Measurements from ENCODE around the gene PRPSAP1.

Gene PRPSAP1

DNA sequence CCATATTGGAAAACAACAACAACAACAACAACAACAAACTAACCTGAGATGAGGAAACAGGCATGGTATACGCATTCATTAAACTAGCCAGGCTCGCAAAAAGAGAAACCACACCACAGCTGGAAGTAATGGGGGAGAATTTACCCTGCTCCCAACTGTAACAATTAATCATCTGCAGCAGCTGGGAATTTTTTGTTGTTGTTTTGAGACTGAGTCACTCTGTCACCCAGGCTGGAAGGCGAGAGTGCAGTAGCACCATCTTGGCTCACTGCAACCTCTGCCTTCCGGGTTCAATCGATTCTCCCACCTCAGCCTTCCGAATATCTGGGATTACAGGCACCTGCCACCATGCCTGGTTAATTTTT is 16.3 kb downstream of the PRPSAP1 start:
- WGBS (ENCODE audit: insufficient coverage, insufficient read length): no CpG with 5 or more reads among the region's 6 CpGs

DNA sequence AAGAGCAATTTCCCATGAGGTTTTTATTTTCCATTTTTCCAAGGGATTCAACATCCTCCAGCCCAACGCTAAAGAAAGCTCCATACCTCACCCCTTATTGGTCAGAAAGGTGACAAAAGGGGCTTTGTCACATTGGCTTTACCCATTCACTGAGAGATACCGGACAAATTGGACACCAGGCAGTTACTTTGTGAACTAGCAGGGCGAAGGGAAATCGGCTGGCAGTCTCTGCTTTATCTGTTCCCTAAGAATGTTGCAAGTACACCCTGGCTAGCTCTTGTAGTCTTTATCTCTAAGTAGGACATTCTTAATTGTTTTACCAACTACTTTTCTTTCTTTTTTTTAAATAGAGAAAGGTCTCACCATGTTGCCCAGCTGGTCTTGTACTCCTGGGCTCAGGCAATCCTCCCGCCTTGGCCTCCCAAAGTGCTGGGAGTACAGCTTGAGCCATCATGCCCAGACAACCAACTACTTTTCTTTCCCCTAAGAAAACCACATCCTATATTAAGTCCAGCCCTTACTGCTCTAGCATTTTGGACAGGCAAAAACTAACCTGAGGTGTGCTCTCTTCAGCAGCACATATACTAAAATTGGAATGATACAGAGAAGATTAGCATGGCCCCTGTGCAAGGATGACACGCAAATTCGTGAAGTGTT is 16.8 kb downstream of the PRPSAP1 start:
- Histone ChIP-seq H3K4me1 (ENCODE audit: control insufficient read depth, insufficient read depth, low read length) (no peaks in the 10 kb centered on the region), H3K4me3 (ENCODE audit: low read length) (no peak overlapping the region), H3K9me3 (ENCODE audit: control insufficient read depth, insufficient read depth, low read length) (no peaks in the 10 kb centered on the region), H3K27ac (ENCODE audit: low read length) (no peak overlapping the region), H3K36me3 (ENCODE audit: control insufficient read depth, insufficient read depth, low read length) (no peaks in the 10 kb centered on the region), H3K27me3 (ENCODE audit: control insufficient read depth, insufficient read depth, low read length) (no peaks in the 10 kb centered on the region)
- no peak for DNase-seq (ENCODE audit: low read depth, low spot score)
- WGBS (ENCODE audit: insufficient coverage, insufficient read length): no CpG with 5 or more reads among the region's 7 CpGs

More for the DNA sequence above, 16.3 kb downstream of the PRPSAP1 start:
- H3K27me3 ChIP-seq (ENCODE audit: control insufficient read depth, insufficient read depth, low read length): no peaks in the 10 kb centered on the region
- no peak for DNase-seq (ENCODE audit: low read depth, low spot score)
- no peaks in the 10 kb centered on the region for H3K4me1 ChIP-seq (ENCODE audit: control insufficient read depth, insufficient read depth, low read length)
- no peak overlapping the region for H3K4me3 ChIP-seq (ENCODE audit: low read length)
- no peaks in the 10 kb centered on the region for H3K36me3 ChIP-seq (ENCODE audit: control insufficient read depth, insufficient read depth, low read length)
- H3K9me3 ChIP-seq (ENCODE audit: control insufficient read depth, insufficient read depth, low read length): no peaks in the 10 kb centered on the region
- no peak overlapping the region for H3K27ac ChIP-seq (ENCODE audit: low read length)

DNA sequence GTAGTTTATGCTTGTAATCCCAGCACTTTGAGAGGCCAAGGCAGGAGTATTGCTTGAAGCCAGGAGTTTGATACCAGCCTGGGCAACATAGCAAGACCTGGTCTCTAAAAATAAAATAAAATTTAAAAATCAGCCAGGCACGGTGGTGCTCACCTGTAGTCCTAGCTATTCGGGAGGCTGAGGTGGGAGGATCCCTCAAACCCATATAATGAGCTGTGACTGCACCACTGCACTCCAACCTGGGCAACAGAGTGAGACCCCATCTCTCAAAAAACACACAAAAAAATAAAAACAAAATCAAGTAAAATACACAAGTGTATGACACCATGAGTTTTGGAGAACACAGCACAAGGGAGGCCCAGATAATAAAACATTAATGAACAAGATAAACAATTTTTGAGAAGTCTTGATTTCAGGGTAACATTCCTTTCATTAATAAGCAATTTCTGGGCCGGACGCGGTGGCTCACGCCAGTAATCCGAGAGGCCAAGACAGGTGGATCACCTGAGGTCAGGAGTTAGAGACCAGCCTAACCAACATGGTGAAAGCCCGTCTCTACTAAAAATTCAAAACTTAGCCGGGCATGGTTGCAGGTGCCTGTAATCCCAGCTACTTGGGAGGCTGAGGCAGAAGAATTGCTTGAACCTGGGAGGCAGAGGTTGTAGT is 17.9 kb downstream of the PRPSAP1 start:
- no peaks in the 10 kb centered on the region for H3K4me1 ChIP-seq (ENCODE audit: control insufficient read depth, insufficient read depth, low read length)
- H3K27me3 ChIP-seq (ENCODE audit: control insufficient read depth, insufficient read depth, low read length): no peaks in the 10 kb centered on the region
- DNase-seq (ENCODE audit: low read depth, low spot score): no peak
- no peak overlapping the region for H3K27ac ChIP-seq (ENCODE audit: low read length)
- H3K4me3 ChIP-seq (ENCODE audit: low read length): no peak overlapping the region
- H3K9me3 ChIP-seq (ENCODE audit: control insufficient read depth, insufficient read depth, low read length): no peaks in the 10 kb centered on the region
- WGBS (ENCODE audit: insufficient coverage, insufficient read length): no CpG with 5 or more reads among the region's 9 CpGs
- no peaks in the 10 kb centered on the region for H3K36me3 ChIP-seq (ENCODE audit: control insufficient read depth, insufficient read depth, low read length)

DNA sequence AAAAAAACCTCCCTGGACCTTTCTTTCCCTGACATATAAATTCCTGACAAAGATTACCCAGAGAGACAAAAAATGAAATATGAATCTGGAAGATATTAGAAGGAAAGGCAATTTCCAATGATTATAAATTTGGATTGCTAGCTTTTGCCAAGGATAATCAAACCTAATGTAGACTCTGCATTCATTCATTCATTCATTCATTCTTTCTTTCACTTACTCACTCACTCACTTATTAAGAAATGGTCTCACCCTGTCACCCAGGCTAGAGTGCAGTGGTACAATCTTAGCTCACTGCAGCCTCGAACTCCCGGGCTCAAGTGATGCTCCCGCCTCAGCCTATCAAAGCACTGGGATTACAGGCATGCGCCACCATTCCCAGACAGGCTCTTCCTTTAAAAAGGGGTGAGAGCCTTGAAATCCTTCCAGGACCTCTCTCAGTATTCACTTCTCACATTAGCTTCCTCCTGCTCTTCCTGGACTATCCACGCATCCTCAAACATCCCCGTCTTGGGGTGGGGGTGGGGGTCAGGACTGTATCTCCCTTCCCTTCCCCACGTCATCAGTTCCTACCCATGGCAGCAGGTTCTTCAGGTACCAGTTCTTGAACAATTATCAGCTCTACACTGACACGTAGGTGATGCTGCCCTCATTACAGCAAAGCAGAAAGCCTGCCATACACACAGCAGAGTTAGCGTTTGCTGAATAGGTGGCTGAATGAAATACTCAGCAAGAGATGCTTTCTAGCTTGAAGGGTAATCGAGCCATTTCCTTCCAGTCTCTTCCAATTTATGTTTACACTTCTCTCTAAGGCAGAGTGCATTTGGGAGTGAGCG is 19.8 kb downstream of the PRPSAP1 start:
- H3K9me3 ChIP-seq (ENCODE audit: control insufficient read depth, insufficient read depth, low read length): no peaks in the 10 kb centered on the region
- WGBS (ENCODE audit: insufficient coverage, insufficient read length): no CpG with 5 or more reads among the region's 11 CpGs
- no peak overlapping the region for H3K27ac ChIP-seq (ENCODE audit: low read length)
- DNase-seq (ENCODE audit: low read depth, low spot score): no peak
- H3K36me3 ChIP-seq (ENCODE audit: control insufficient read depth, insufficient read depth, low read length): peaks cover 4% of the 10 kb centered on the region; the same call in 1 of the 2 replicates
- no peak overlapping the region for H3K4me3 ChIP-seq (ENCODE audit: low read length)
- H3K4me1 ChIP-seq (ENCODE audit: control insufficient read depth, insufficient read depth, low read length): no peaks in the 10 kb centered on the region
- H3K27me3 ChIP-seq (ENCODE audit: control insufficient read depth, insufficient read depth, low read length): no peaks in the 10 kb centered on the region

DNA sequence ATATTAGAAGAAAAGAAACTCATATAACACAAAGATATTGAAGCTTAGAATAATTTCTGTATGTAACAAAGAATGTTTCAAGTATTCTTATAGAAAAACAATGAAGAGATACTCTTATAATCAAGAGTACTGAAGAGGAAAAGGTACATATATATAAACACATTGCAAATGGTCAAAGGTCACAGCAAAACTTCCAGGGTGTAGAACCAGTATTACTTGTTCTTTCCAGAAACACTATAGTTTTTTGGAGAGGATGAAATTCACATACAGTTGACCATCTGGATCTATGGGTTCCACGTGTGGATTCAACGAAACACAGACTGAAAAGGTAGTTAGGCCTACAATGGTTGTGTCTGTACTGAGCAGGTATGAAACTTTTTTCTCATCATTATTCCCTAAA is 22.6 kb downstream of the PRPSAP1 start:
- WGBS (ENCODE audit: insufficient coverage, insufficient read length): no CpG with 5 or more reads among the region's 2 CpGs
- H3K36me3 ChIP-seq (ENCODE audit: control insufficient read depth, insufficient read depth, low read length): peaks cover 7% of the 10 kb centered on the region; the same call in 1 of the 2 replicates

DNA sequence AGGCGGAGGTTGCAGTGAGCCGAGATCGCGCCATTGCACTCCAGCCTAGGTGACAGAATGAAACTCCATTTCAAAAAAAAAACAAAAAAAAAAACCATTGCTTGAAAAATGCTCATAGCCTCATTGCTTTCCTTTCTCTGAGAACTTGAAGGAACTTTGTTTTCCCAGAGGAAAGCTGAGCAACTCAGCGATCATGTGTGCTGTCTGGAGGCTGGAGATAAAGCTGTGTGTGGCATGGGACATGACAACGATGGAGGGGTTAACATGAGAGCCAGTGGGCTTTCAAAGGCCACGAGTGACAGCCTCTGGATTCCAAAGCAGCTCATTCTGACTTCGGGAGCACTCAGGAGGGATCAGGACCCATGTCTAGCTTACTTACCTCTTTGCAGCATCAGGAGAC is 24.1 kb downstream of the PRPSAP1 start:
- DNase-seq (ENCODE audit: low read depth, low spot score): no peak
- no peaks in the 10 kb centered on the region for H3K9me3 ChIP-seq (ENCODE audit: control insufficient read depth, insufficient read depth, low read length)
- no peak overlapping the region for H3K4me3 ChIP-seq (ENCODE audit: low read length)
- no peak overlapping the region for H3K27ac ChIP-seq (ENCODE audit: low read length)
- no peaks in the 10 kb centered on the region for H3K27me3 ChIP-seq (ENCODE audit: control insufficient read depth, insufficient read depth, low read length)
- no CpG with 5 or more reads among the region's 8 CpGs for WGBS (ENCODE audit: insufficient coverage, insufficient read length)
- H3K4me1 ChIP-seq (ENCODE audit: control insufficient read depth, insufficient read depth, low read length): no peaks in the 10 kb centered on the region
- H3K36me3 ChIP-seq (ENCODE audit: control insufficient read depth, insufficient read depth, low read length): peaks cover 7% of the 10 kb centered on the region; the same call in 1 of the 2 replicates

More for the DNA sequence above, 22.6 kb downstream of the PRPSAP1 start:
- Histone ChIP-seq H3K4me1 (ENCODE audit: control insufficient read depth, insufficient read depth, low read length) (no peaks in the 10 kb centered on the region), H3K27me3 (ENCODE audit: control insufficient read depth, insufficient read depth, low read length) (no peaks in the 10 kb centered on the region), H3K27ac (ENCODE audit: low read length) (no peak overlapping the region), H3K9me3 (ENCODE audit: control insufficient read depth, insufficient read depth, low read length) (no peaks in the 10 kb centered on the region), H3K4me3 (ENCODE audit: low read length) (no peak overlapping the region)
- DNase-seq (ENCODE audit: low read depth, low spot score): no peak

DNA sequence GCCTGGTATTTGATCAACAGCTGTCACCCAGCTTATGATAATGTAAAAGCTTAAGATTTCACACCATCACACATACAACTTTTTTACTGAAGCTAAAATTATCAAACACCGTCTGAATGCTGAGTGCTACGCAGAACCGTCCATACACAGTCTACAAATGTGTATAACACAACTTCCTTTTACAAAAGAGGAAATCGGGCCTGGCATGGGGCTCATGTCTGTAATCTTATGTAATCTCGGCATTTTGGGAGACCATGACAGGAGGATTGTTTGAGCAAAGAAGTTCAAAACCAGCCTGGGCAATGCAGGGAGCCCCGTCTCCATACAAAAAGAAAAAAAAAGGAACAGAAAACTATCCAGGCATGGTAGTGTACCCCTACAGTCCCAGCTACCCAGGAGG is 26.0 kb downstream of the PRPSAP1 start:
- DNase-seq (ENCODE audit: low read depth, low spot score): no peak
- no CpG with 5 or more reads among the region's 6 CpGs for WGBS (ENCODE audit: insufficient coverage, insufficient read length)
- H3K4me3 ChIP-seq (ENCODE audit: low read length): no peak overlapping the region
- H3K4me1 ChIP-seq (ENCODE audit: control insufficient read depth, insufficient read depth, low read length): no peaks in the 10 kb centered on the region
- peaks cover 7% of the 10 kb centered on the region; the same call in 1 of the 2 replicates for H3K36me3 ChIP-seq (ENCODE audit: control insufficient read depth, insufficient read depth, low read length)
- no peaks in the 10 kb centered on the region for H3K9me3 ChIP-seq (ENCODE audit: control insufficient read depth, insufficient read depth, low read length)
- H3K27me3 ChIP-seq (ENCODE audit: control insufficient read depth, insufficient read depth, low read length): no peaks in the 10 kb centered on the region
- H3K27ac ChIP-seq (ENCODE audit: low read length): no peak overlapping the region

DNA sequence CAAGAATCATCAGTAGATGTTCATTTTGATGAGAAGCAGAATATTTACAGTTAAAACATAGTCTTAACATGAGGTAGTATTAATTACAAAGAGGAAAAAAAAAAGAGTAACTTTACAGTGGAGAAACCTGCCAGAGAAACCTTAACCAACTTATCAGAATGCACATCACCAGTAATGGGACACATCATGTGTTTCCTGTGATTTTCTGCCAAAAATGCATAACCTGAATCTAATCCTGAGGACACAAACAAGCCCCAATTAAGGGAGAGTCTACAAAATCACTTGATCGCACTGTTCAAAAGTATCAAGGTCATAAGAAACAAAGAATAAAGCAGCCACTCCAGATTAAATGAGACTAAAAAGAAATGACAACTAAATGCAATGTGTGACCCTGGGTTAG is 27.4 kb downstream of the PRPSAP1 start:
- no peak overlapping the region for H3K27ac ChIP-seq (ENCODE audit: low read length)
- no peaks in the 10 kb centered on the region for H3K4me1 ChIP-seq (ENCODE audit: control insufficient read depth, insufficient read depth, low read length)
- no peaks in the 10 kb centered on the region for H3K27me3 ChIP-seq (ENCODE audit: control insufficient read depth, insufficient read depth, low read length)
- H3K9me3 ChIP-seq (ENCODE audit: control insufficient read depth, insufficient read depth, low read length): no peaks in the 10 kb centered on the region
- WGBS (ENCODE audit: insufficient coverage, insufficient read length): no CpG with 5 or more reads among the region's 1 CpG
- peaks cover 7% of the 10 kb centered on the region; the same call in 1 of the 2 replicates for H3K36me3 ChIP-seq (ENCODE audit: control insufficient read depth, insufficient read depth, low read length)
- no peak overlapping the region for H3K4me3 ChIP-seq (ENCODE audit: low read length)
- DNase-seq (ENCODE audit: low read depth, low spot score): no peak

DNA sequence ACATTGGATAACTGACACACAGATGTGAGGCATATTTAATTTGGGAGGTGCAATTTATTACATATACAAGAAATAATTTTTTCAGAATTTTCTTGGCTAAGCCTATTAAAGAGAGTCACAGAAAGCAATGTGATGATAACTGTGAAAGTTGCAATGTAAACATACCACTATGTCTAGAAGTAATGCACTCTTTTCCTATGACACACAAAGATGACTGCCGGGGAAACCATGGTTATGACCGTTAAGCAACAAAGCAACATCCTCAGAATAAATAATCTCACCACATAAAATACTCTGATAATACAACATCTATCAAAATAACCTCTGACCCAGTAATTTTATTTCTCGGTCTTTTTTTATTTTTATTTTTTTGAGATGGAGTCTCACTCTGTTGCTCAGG is 35.1 kb downstream of the PRPSAP1 start:
- Histone ChIP-seq H3K36me3 (ENCODE audit: control insufficient read depth, insufficient read depth, low read length) (no peaks in the 10 kb centered on the region), H3K4me1 (ENCODE audit: control insufficient read depth, insufficient read depth, low read length) (no peaks in the 10 kb centered on the region), H3K27ac (ENCODE audit: low read length) (no peak overlapping the region), H3K4me3 (ENCODE audit: low read length) (no peak overlapping the region), H3K27me3 (ENCODE audit: control insufficient read depth, insufficient read depth, low read length) (no peaks in the 10 kb centered on the region), H3K9me3 (ENCODE audit: control insufficient read depth, insufficient read depth, low read length) (no peaks in the 10 kb centered on the region)
- DNase-seq (ENCODE audit: low read depth, low spot score): no peak
- 100% methylated on average over 1 of the region's 3 CpGs for WGBS (ENCODE audit: insufficient coverage, insufficient read length)

DNA sequence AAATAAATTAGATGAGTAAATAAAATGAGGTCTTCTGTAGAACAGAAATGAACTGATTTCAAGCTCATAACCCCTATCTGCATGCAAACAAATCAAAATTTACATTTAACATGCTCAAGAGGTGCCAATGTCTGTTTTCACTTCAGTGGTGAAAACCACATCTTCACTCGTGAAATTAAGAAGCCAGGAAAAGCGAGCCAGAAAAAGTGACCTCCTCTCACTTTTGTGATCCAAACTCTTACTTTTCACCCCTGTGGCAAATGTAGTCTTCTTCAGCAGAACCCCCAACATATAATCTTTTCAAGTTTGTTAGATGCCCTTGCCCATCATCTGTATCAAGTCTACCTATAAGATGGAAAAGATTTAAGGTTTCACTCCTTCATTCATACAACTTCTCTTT is 36.2 kb downstream of the PRPSAP1 start:
- H3K4me3 ChIP-seq (ENCODE audit: low read length): no peak overlapping the region
- WGBS (ENCODE audit: insufficient coverage, insufficient read length): no CpG with 5 or more reads among the region's 2 CpGs
- no peaks in the 10 kb centered on the region for H3K9me3 ChIP-seq (ENCODE audit: control insufficient read depth, insufficient read depth, low read length)
- H3K36me3 ChIP-seq (ENCODE audit: control insufficient read depth, insufficient read depth, low read length): peaks cover 2% of the 10 kb centered on the region; the same call in 1 of the 2 replicates
- H3K27me3 ChIP-seq (ENCODE audit: control insufficient read depth, insufficient read depth, low read length): no peaks in the 10 kb centered on the region
- no peaks in the 10 kb centered on the region for H3K4me1 ChIP-seq (ENCODE audit: control insufficient read depth, insufficient read depth, low read length)
- DNase-seq (ENCODE audit: low read depth, low spot score): no peak
- no peak overlapping the region for H3K27ac ChIP-seq (ENCODE audit: low read length)
